Amniotic stem cell (primary cell): Measurements from ENCODE around the gene TRABD2A.

Source experiments
- DNase-seq: peaks from one replicate; lab custom pipeline; 2025; lab: John Stamatoyannopoulos, UW

Gene TRABD2A

GRCh38 chr2:84817239-84817655, 63.6 kb downstream of the TRABD2A start:
- DNase-seq, result no peak

- no peak for DNase-seq
Measured at GRCh38 chr2:84816426-84817026, 64.4 kb downstream of the TRABD2A start.

GRCh38 chr2:84815146-84815545, 65.7 kb downstream of the TRABD2A start:
- DNase-seq, result no peak

- DNase-seq, result no peak
Measured at GRCh38 chr2:84811839-84812431, 68.9 kb downstream of the TRABD2A start.

- DNase-seq, result no peak
Measured at GRCh38 chr2:84808279-84808678, 72.6 kb downstream of the TRABD2A start.

GRCh38 chr2:84807063-84807485, 73.8 kb downstream of the TRABD2A start:
- DNase-seq, result peak; percentile 86

GRCh38 chr2:84805250-84805958, 75.5 kb downstream of the TRABD2A start:
- DNase-seq, result no peak

- DNase-seq, result no peak
Measured at GRCh38 chr2:84801811-84802210, 79.1 kb downstream of the TRABD2A start.

- DNase-seq, result no peak
Measured at GRCh38 chr2:84800194-84800805, 80.6 kb downstream of the TRABD2A start.

GRCh38 chr2:84799772-84800171, 81.1 kb downstream of the TRABD2A start:
- no peak for DNase-seq

- DNase-seq, result no peak
Measured at GRCh38 chr2:84797271-84797670, 83.6 kb downstream of the TRABD2A start.

GRCh38 chr2:84796798-84797197, 84.1 kb downstream of the TRABD2A start:
- DNase-seq, result no peak

GRCh38 chr2:84793641-84794040, 87.2 kb downstream of the TRABD2A start:
- DNase-seq, result no peak

- no peak for DNase-seq
Measured at GRCh38 chr2:84792856-84793522, 87.9 kb downstream of the TRABD2A start.

- no peak for DNase-seq
Measured at GRCh38 chr2:84788498-84788897, 92.4 kb downstream of the TRABD2A start.

GRCh38 chr2:84788027-84788426, 92.9 kb downstream of the TRABD2A start:
- DNase-seq, result no peak

GRCh38 chr2:84786601-84787000, 94.3 kb downstream of the TRABD2A start:
- no peak for DNase-seq

- DNase-seq, result no peak
Measured at GRCh38 chr2:84785950-84786349, 94.9 kb downstream of the TRABD2A start.

- no peak for DNase-seq
Measured at GRCh38 chr2:84782717-84783442, 98.0 kb downstream of the TRABD2A start.

GRCh38 chr2:84781942-84782716, 98.8 kb downstream of the TRABD2A start:
- DNase-seq, result no peak

GRCh38 chr2:84779781-84780180, 101.1 kb downstream of the TRABD2A start:
- DNase-seq, result no peak
